Measurements from ENCODE around the gene ATP12A. TPM values are rescaled to one million over a fixed set of nuclear protein-coding genes. Genes with fewer than 3 reads are reported as not detected.
A peak's percentile ranks its signal among the peaks of the same experiment; 100 is the strongest.

ATP12A gene
- total RNA-seq, 1 experiment from 2014 or later = 0.48 TPM

GRCh38 chr13:24741016-24741662, 60.9 kb downstream of the ATP12A start:
- in situ Hi-C loops (cut with HindIII; ENCODE audit: low pct_unique_long_range_greater_than_20kb, low sequenced_read_pairs) = no loop called here
- DNase-seq (ENCODE audit: low read depth, low spot score) = peak; percentile 67

- in situ Hi-C loops (cut with HindIII; ENCODE audit: low pct_unique_long_range_greater_than_20kb, low sequenced_read_pairs) = no loop called here
- no peak for DNase-seq (ENCODE audit: low read depth, low spot score)
Measured at GRCh38 chr13:24741791-24742190, 61.6 kb downstream of the ATP12A start.

- in situ Hi-C loops (cut with HindIII; ENCODE audit: low pct_unique_long_range_greater_than_20kb, low sequenced_read_pairs) = no loop called here
- DNase-seq (ENCODE audit: low read depth, low spot score) = no peak
Measured at GRCh38 chr13:24742294-24742693, 62.1 kb downstream of the ATP12A start.

GRCh38 chr13:24742977-24743376, 62.8 kb downstream of the ATP12A start:
- no peak for DNase-seq (ENCODE audit: low read depth, low spot score)
- in situ Hi-C loops (cut with HindIII; ENCODE audit: low pct_unique_long_range_greater_than_20kb, low sequenced_read_pairs) = no loop called here

- DNase-seq (ENCODE audit: low read depth, low spot score) = no peak
- in situ Hi-C loops (cut with HindIII; ENCODE audit: low pct_unique_long_range_greater_than_20kb, low sequenced_read_pairs) = no loop called here
Measured at GRCh38 chr13:24744247-24744646, 64.0 kb downstream of the ATP12A start.

- DNase-seq (ENCODE audit: low read depth, low spot score) = no peak
- in situ Hi-C loops (cut with HindIII; ENCODE audit: low pct_unique_long_range_greater_than_20kb, low sequenced_read_pairs) = no loop called here
Measured at GRCh38 chr13:24745516-24745860, 65.3 kb downstream of the ATP12A start.

GRCh38 chr13:24745861-24746617, 65.8 kb downstream of the ATP12A start:
- DNase-seq (ENCODE audit: low read depth, low spot score) = no peak
- in situ Hi-C loops (cut with HindIII; ENCODE audit: low pct_unique_long_range_greater_than_20kb, low sequenced_read_pairs) = no loop called here

- DNase-seq (ENCODE audit: low read depth, low spot score) = no peak
- in situ Hi-C loops (cut with HindIII; ENCODE audit: low pct_unique_long_range_greater_than_20kb, low sequenced_read_pairs) = no loop called here
Measured at GRCh38 chr13:24746618-24747247, 66.5 kb downstream of the ATP12A start.

GRCh38 chr13:24747248-24748060, 67.2 kb downstream of the ATP12A start:
- in situ Hi-C loops (cut with HindIII; ENCODE audit: low pct_unique_long_range_greater_than_20kb, low sequenced_read_pairs) = no loop called here
- no peak for DNase-seq (ENCODE audit: low read depth, low spot score)

- in situ Hi-C loops (cut with HindIII; ENCODE audit: low pct_unique_long_range_greater_than_20kb, low sequenced_read_pairs) = no loop called here
- DNase-seq (ENCODE audit: low read depth, low spot score) = no peak
Measured at GRCh38 chr13:24748061-24748400, 67.8 kb downstream of the ATP12A start.

GRCh38 chr13:24759197-24759596, 79.0 kb downstream of the ATP12A start:
- DNase-seq (ENCODE audit: low read depth, low spot score) = no peak
- in situ Hi-C loops (cut with HindIII; ENCODE audit: low pct_unique_long_range_greater_than_20kb, low sequenced_read_pairs) = no loop called here

Small RNAs within 50 kb of the gene (small RNA-seq; reads per million reads assigned to genes)
- 0 reads per million in 2 experiments for gene RNY1P7

Other genes starting within 250 kb of the ATP12A start
- gene PARP4, start 167.6 kb upstream of the ATP12A start, total RNA-seq (2014; rRNA removed; shearing (Covaris generic)) = 37.9 and 42.6 TPM in 2 replicates
- not detected in 2 replicates for gene RNF17, start 83.8 kb downstream of the ATP12A start, total RNA-seq (2014; rRNA removed; shearing (Covaris generic))

All from SK-MEL-5 (cell line).